Sciatic nerve (tissue), 2 donors: ENCODE results near the gene HS6ST3. TPM values are rescaled to one million over a fixed set of nuclear protein-coding genes. Genes with fewer than 3 reads are reported as not detected.
"Not testable (repeated sequence)": the region's sequence is repeated elsewhere in the genome, so short reads cannot be mapped to it uniquely, and the experiment has no call there.

Experiments used
- ATAC-seq: fragments of 200-7000 bp; cut with Tn5 transposase; one replicate; pipeline ENCODE4 v1.9.1; 2020; ENCODE audit warnings: mild to moderate bottlenecking, moderate library complexity
- DNase-seq: peaks from one replicate; pipeline ENCODE4 v3.0.0-alpha.2; 2020; ENCODE audit warnings: low spot score
- intact Hi-C: fragments of 100-400 bp; cut with DNase I; formaldehyde crosslinking; loops from one replicate; pipeline ENCODE4 v1.14.2; 2022
- total RNA-seq: library from RNA; stranded (reverse); fragmentation: NEBNext Ultra II Directional; extraction: Animal tissue kit (Norgen Biotek cat#: 25700); gene quantifications from one replicate; pipeline ENCODE4 v1.2.1, GENCODE V29; 2021
- donor health status: DM: no; HTN: no; CAD: no.
- donor health status: DM: no; HTN: no; CAD: no.

Gene HS6ST3
- total RNA-seq, 1 donor from 2014 or later, result 0.22 TPM

DNA sequence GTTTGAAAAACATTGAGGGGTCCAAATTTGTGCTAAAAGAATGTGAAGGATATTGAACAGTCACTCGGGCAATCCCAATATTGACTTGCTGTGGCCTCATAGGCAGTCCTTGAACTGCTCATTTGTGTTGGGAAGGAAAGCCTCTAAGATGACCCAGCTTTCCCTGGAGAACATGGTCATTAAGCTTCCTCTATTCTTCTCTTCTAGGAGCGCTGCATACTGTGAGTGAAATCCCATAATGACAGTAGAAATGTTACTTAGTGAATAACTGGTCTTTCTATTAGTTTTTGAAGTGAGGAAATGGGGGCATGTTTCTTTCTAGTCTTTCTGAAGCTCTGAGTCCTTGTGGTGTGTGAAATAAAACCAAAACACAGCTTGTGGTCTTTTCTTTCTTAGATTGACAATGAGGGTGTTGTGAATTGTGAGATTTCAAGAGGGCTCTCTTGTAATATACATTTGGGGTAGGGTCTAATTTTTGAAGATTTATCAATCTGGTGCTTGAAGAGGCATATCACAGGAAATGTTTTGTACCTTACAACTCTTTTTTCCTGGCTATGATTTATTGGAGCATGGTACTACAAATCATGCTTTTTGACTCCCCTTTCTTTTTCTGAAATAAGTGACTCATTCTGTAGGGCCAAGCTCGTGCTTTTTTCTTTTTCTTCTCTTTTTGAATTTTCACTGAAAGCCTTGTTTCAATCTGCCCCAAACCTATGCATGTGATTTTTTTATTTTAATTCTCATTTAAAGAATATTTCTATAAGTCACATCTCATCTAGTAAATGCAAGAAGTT is 653.6 kb downstream of the HS6ST3 start:
- ATAC-seq (no peak), DNase-seq (no peak)
- intact Hi-C loops, result no loop called here

- DNase-seq (no peak), ATAC-seq (no peak)
- intact Hi-C loops, result no loop called here
Measured at GRCh38 chr13:96744367-96745331, 654.7 kb downstream of the HS6ST3 start.

DNA sequence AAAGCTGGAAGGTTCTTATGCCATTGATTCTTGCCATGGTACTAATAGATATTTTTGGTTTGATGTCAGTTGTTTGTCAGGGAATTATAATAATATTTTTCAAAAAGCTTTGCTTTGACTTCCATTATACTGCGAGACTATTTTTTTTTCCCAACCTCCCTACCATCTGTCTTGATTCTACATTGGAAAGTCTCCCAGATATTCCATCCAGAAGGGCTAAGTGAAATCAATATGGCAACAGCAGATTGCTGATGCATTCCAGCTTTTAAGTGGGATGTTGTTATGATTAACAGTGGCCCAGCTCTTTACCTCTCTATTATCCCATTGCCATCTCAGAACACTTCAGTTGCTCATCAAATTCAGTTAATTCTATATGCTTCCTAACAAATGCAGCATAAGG is 657.0 kb downstream of the HS6ST3 start:
- DNase-seq (no peak), ATAC-seq (no peak)
- intact Hi-C loops, result no loop called here

DNA sequence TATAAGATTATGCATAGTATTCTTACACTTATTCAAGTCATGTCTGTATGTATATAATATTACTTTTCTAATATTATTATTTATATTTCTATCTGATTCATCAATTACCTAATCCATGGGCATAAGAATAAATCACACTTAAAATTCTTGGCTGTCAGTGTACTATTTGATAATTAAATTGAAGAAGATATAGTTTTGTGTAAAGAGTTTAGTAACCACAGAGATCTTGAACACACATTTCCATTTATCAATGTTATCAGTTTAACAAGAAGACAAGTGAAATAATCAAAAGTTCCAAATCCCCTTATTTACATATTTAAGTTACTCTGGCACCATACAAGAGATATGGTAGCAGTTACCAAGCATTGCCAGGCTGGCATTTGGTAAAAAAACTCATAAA is 659.9 kb downstream of the HS6ST3 start:
- intact Hi-C loops, result no loop called here
- DNase-seq (no peak), ATAC-seq (no peak)

DNA sequence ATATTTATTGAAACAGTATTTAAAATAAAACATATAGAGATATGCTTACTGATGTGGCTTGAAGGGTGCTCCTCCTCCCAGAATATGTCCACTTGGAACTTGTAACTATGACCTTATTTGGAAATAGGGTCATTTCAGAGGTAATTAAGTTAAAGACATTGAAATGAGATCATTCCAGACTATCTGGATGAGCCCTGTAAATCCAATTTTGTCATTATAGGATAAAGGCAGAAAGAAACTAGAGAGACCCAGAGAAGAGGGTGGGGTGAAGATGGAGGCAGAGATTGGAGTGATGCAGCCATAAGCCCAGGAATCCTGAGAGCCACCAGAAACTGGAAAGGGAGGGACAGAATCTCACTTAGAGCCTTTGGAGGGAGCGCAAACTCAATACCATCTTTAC is 661.2 kb downstream of the HS6ST3 start:
- intact Hi-C loops, result no loop called here
- DNase-seq (no peak), ATAC-seq (no peak)

DNA sequence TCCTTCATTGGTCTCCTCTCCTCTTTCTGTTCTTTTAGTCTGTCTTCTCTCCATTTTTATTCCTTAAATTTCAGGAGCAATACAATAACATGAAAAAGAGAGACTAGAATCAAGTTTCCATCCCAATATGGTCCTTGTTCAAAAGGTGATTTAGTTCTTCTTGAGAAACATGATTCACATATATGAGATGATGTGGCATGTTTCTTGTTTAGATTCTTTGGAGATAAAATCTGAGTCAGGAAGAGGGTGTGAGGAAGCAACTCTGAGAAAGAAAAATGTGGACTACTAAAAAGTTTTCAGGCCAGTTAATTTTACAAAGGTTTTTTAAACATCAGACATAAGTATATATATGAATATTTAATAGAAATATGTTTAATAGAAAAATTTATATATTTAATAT is 673.0 kb downstream of the HS6ST3 start:
- ATAC-seq, result no peak
- DNase-seq, result no peak
- intact Hi-C loops, result no loop called here

- no peak for DNase-seq
- intact Hi-C loops, result no loop called here
- no peak for ATAC-seq
Measured at GRCh38 chr13:96766306-96766705, 676.4 kb downstream of the HS6ST3 start.

GRCh38 chr13:96768524-96768923 is 678.6 kb downstream of the HS6ST3 start:
- ATAC-seq, result no peak
- no peak for DNase-seq
- intact Hi-C loops, result no loop called here

DNA sequence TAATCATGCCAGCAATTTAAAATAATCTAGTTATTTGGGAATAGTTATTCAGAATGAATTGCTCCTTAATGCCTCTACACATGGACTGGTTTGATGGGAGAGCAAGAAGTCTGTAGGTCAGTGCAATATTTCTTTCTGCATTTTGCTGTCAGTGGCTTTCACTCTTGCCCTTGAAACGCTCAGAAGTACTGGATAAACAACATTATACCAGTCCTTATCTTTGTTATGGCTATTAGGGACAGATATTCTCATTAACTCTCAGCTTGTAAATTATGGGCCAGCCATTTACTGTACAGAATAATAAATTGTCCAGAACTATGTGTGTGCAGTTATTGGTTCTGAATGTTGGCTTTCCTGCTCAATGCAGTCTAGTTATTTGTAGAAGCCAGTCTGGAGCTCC is 680.0 kb downstream of the HS6ST3 start:
- ATAC-seq, result no peak
- no peak for DNase-seq
- intact Hi-C loops, result no loop called here

DNA sequence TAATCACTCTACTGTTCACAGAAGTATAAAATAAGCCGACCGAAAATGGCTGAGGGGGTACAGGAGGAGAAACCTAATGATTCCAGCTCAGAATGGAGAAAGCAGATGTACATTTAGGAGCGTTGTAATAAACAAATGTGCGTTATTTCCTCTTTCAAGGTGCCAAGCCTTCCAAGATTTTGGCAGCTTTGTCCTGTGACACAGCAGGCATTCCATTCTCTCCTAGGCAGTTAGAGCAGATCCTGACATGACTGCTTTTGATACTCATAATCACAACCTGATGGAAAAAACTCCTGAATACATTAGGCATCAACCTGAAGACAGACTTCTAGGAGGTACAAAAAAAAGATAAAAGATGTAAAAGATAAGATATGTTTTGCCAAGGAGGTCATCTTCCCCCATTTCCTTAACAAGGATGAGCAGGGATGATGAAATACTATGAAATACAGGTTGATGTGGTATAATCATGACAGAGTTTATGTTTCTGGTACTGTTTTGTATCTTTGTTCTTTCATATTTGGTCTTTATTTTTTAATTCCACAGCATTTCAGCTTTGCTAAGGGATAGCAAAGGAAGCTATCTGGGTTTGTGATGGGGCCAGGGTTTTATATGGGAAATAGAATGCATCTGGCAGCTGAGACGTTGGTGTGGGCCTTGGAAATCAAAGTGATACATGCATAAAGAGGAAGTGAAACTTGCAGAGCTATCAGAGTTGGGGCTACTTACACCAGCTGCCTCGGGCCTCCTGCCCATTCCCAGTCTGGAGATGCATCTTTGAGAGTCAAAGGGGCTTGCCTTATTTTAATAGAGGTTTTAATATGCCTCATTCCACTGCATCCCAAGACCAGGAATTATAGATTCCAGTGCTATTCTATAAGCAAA is 681.8 kb downstream of the HS6ST3 start:
- ATAC-seq (peak; percentile 75), DNase-seq (no peak)
- intact Hi-C loops, result no loop called here

DNA sequence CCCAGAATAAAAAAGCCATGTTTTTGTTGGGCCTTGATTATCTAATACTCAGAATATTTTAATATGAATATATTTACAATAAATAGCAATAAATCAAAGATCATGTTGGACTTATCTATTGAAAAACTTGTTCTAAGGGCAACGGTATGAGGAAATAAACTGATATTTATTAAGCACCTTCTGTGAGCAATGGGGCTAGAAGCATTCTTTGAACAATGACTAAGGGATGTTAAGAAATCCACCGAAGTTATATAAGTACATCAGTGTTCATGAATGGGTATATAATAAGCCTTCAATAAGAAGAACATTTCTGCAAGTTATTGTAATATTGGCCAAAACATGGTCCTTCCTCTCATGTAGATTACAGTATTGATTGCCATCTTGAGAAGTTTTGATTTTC is 682.5 kb downstream of the HS6ST3 start:
- no peak for DNase-seq
- intact Hi-C loops, result no loop called here
- no peak for ATAC-seq

DNA sequence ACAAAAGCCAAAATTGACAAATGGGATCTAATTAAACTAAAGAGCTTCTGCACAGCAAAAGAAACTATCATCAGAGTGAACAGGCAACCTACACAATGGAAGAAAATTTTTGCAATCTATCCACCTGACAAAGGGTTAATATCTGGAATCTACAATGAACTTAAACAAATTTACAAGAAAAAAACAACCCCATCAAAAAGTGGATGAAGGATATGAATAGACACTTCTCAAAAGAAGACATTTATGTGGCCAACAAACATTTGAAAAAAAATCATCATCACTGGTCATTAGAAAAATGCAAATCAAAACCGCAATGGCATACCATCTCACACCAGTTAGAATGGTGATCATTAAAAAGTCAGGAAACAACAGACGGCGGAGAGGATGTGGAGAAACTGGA is 688.4 kb downstream of the HS6ST3 start:
- DNase-seq, intact Hi-C loops, ATAC-seq: not testable (repeated sequence)

DNA sequence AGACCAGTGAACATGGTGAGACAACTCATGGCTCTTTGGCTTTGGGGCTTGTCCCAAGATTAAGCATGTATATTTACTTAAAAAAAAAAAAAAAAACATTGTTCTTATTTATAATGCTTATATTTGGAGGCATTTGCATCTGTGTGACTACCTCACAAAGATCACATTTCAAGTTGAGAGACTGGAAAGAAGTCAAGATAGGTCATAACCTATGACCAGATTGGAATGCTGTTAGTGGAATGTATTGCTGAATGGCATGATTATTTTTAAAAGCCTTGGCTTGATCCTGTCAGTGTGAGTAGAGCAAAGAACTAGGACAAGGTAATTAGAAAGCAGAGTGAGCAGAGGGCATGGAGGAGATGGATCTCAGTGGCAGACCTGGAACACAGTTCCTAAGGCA is 689.8 kb downstream of the HS6ST3 start:
- DNase-seq, result no peak
- intact Hi-C loops, result no loop called here
- peak; percentile 49 for ATAC-seq

DNA sequence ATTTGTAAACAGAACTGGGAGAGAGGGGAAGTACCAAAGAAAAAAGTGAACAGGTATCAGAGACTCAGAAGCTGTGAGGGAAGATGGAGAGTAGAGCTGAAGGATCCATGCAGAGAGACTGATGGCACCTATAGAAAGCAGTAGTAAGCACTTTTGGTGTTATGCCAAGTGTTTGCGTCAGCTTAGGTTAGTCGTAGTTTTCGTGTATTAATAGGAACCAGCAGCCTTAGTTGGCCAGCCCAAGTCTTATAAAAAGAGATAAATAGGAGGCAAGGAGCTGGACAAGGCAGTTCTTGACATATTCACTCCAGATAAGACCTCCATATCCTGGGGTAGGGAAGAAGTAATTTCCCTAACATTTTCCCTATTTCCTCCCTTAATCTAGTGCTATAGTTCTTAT is 690.2 kb downstream of the HS6ST3 start:
- intact Hi-C loops, result no loop called here
- peak; percentile 16 for ATAC-seq

DNA sequence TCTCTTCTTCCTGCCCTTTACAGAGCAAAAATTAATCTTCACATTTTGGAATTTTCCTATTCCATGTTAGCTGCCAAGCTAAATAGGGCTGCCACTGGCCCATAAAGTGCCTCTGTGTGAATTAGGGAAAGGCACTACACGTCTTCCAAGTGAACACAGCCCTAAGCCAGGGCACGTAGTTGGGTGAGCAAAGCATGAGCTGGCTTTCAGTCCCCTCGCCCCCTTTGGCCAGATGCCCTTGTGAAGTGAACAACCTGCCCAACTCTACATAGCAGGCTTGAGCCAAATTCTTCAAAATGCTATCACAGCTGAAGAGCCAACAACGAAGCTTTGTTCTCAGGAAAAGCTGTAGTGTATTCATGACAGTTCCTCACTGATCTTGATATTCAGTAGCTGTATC is 691.2 kb downstream of the HS6ST3 start:
- peak; percentile 94 for ATAC-seq
- DNase-seq, result peak; percentile 70
- intact Hi-C loops, result no loop called here

More for the DNA sequence above, 690.2 kb downstream of the HS6ST3 start:
- no peak for DNase-seq

GRCh38 chr13:96782186-96782585 is 692.3 kb downstream of the HS6ST3 start:
- peak; percentile 62 for ATAC-seq
- no peak for DNase-seq
- intact Hi-C loops, result no loop called here

- DNase-seq (no peak), ATAC-seq (no peak)
- intact Hi-C loops, result no loop called here
Measured at GRCh38 chr13:96783057-96783456, 693.1 kb downstream of the HS6ST3 start.

- DNase-seq (no peak), ATAC-seq (no peak)
- intact Hi-C loops, result no loop called here
Measured at GRCh38 chr13:96783511-96783910, 693.6 kb downstream of the HS6ST3 start.

DNA sequence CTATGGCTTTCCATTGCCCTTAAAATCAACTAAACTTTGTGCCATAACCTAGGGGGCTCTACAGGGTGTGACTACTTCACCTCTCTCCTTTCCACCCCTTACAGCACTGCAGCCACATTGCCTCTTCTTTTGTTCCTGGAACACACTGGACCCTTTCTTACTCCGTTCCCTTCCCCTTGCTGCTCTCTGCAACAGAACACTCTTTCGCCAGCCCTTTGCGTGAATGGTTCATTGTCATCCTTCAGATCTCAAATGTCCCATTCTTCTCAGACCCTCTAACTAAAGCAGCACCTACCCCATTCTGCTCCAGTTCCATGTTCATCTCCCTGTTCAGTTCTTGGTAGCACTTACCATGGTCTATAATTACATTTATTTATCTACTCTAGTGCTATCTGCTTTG is 696.1 kb downstream of the HS6ST3 start:
- no peak for ATAC-seq
- intact Hi-C loops, result no loop called here
- no peak for DNase-seq
